Activated CD4-positive, alpha-beta T cell treated with anti-CD3 and anti-CD28 coated beads, Interleukin-10, Interleukin-2, amounts not matched to agents 100 ng/mL and 50 ng/mL, durations not matched to agents 16 hours and 8 hours (primary cell): ENCODE data around the gene TRIM27.
"Not testable (repeated sequence)": the region's sequence is repeated elsewhere in the genome, so short reads cannot be mapped to it uniquely, and the experiment has no call there.

Experiments
- DNase-seq: peaks from one replicate; pipeline ENCODE4 v3.0.0-alpha.2; 2020

Gene TRIM27

GRCh38 chr6:28923318-28924102 lies at the start of gene TRIM27:
Gene TRIM27 (minus strand): TSS chr6:28923985. CDS start chr6:28923632, 353 bp downstream.
- DNase-seq: peak; percentile 90

- DNase-seq: not testable (repeated sequence)
These were observed 46.3 kb upstream of the TRIM27 start for GRCh38 chr6:28970056-28970455.

GRCh38 chr6:28969129-28969528 lies 45.3 kb upstream of the TRIM27 start:
- DNase-seq: no peak

- DNase-seq: no peak
These were observed 44.7 kb upstream of the TRIM27 start for GRCh38 chr6:28968476-28968875.

GRCh38 chr6:28965706-28966105 lies 41.9 kb upstream of the TRIM27 start:
- DNase-seq: no peak

- no peak for DNase-seq
These were observed 37.2 kb upstream of the TRIM27 start for GRCh38 chr6:28960846-28961500.

- DNase-seq: not testable (repeated sequence)
These were observed 34.9 kb upstream of the TRIM27 start for GRCh38 chr6:28958561-28959243.

- not testable (repeated sequence) for DNase-seq
These were observed 34.1 kb upstream of the TRIM27 start for GRCh38 chr6:28957795-28958314.

- DNase-seq: no peak
These were observed 32.5 kb upstream of the TRIM27 start for GRCh38 chr6:28956331-28956730.

GRCh38 chr6:28953585-28954258 lies 29.9 kb upstream of the TRIM27 start:
- no peak for DNase-seq

GRCh38 chr6:28953039-28953584 lies 29.3 kb upstream of the TRIM27 start:
- DNase-seq: peak; percentile 81

- not testable (repeated sequence) for DNase-seq
These were observed 25.9 kb upstream of the TRIM27 start for GRCh38 chr6:28949656-28950195.

GRCh38 chr6:28948782-28949486 lies 25.1 kb upstream of the TRIM27 start:
- DNase-seq: no peak

- no peak for DNase-seq
These were observed 24.1 kb upstream of the TRIM27 start for GRCh38 chr6:28947831-28948270.

- DNase-seq: no peak
These were observed 23.4 kb upstream of the TRIM27 start for GRCh38 chr6:28947067-28947765.

- no peak for DNase-seq
These were observed 21.6 kb upstream of the TRIM27 start for GRCh38 chr6:28945349-28945748.

GRCh38 chr6:28944412-28944865 lies 20.7 kb upstream of the TRIM27 start:
- peak; percentile 86 for DNase-seq

GRCh38 chr6:28943557-28944411 lies 20.0 kb upstream of the TRIM27 start:
- DNase-seq: peak; percentile 84

GRCh38 chr6:28943223-28943556 lies 19.4 kb upstream of the TRIM27 start:
- no peak for DNase-seq
